HepG2 (cell line): ENCODE data around the gene MAPK8IP3. TPM values are rescaled to one million over a fixed set of nuclear protein-coding genes. Genes with fewer than 3 reads are reported as not detected.

Experiments
- ATF7-NPFF ChIP-seq: sonication (generic); formaldehyde crosslinking; IDR thresholded peaks from 2 replicates; pipeline ENCODE4 v1.8.1; 2023; ENCODE audit warnings: mild to moderate bottlenecking, low read depth, missing genetic modification reagents, moderate library complexity
- CCAR2 ChIP-seq: fragments of 200-400 bp; formaldehyde crosslinking; optimal IDR thresholded peaks from 2 replicates; pipeline ENCODE3; 2018; ENCODE audit warnings: low read depth, mild to moderate bottlenecking, low read length, moderate library complexity
- EEA1 ChIP-seq: sonication (generic); formaldehyde crosslinking; IDR thresholded peaks from 2 replicates; pipeline ENCODE4 v1.5.1; 2020; ENCODE audit warnings: mild to moderate bottlenecking, missing genetic modification reagents, borderline replicate concordance
- ESRRA ChIP-seq: sonication (generic); formaldehyde crosslinking; IDR thresholded peaks from 2 replicates; pipeline ENCODE4 v1.5.1; 2020; ENCODE audit warnings: mild to moderate bottlenecking, low read depth, missing genetic modification reagents
- FOXK1 ChIP-seq: sonication (generic); formaldehyde crosslinking; IDR thresholded peaks from 2 replicates; pipeline ENCODE4 v1.4.0; 2020; ENCODE audit warnings: low read depth, missing genetic modification reagents, borderline replicate concordance
- HDAC2 ChIP-seq: sonication (generic); formaldehyde crosslinking; IDR thresholded peaks from 2 replicates; pipeline ENCODE4 v1.4.0; 2020; ENCODE audit warnings: missing genetic modification reagents
- JUN ChIP-seq: sonication (generic); formaldehyde crosslinking; IDR thresholded peaks from 2 replicates; pipeline ENCODE4 v1.4.0; 2020; ENCODE audit warnings: mild to moderate bottlenecking, missing genetic modification reagents
- JUNB ChIP-seq: sonication (generic); formaldehyde crosslinking; IDR thresholded peaks from 2 replicates; pipeline ENCODE4 v1.8.0; 2022; ENCODE audit warnings: missing genetic modification reagents, mild to moderate bottlenecking, borderline replicate concordance
- KAT8 ChIP-seq: IDR thresholded peaks from 2 replicates; pipeline ENCODE4 v1.6.1; 2016; ENCODE audit warnings: missing genetic modification reagents, missing compliant biosample characterization
- KLF6 ChIP-seq: IDR thresholded peaks from 2 replicates; pipeline ENCODE4 v1.8.0; 2016; ENCODE audit warnings: missing biosample characterization, missing genetic modification reagents
- MED8 ChIP-seq: sonication (generic); formaldehyde crosslinking; IDR thresholded peaks from 2 replicates; pipeline ENCODE4 v1.8.1; 2023; ENCODE audit warnings: mild to moderate bottlenecking, missing genetic modification reagents; ENCODE audit not compliant: insufficient replicate concordance
- TEAD3 ChIP-seq: optimal IDR thresholded peaks from 2 replicates; pipeline ENCODE3; 2016; ENCODE audit warnings: borderline replicate concordance
- ZNF17 ChIP-seq: sonication (generic); formaldehyde crosslinking; IDR thresholded peaks from 2 replicates; pipeline ENCODE4 v1.5.0; 2020; ENCODE audit warnings: mild to moderate bottlenecking, missing genetic modification reagents
- ZNF225 ChIP-seq: sonication (generic); formaldehyde crosslinking; IDR thresholded peaks from 2 replicates; pipeline ENCODE4 v1.4.0; 2020; ENCODE audit warnings: mild to moderate bottlenecking, missing genetic modification reagents
- ZNF546 ChIP-seq: sonication (generic); formaldehyde crosslinking; conservative IDR thresholded peaks from 2 replicates; pipeline ENCODE4 v1.8.1; 2023; ENCODE audit warnings: mild to moderate bottlenecking, missing genetic modification reagents
- ZNF619 ChIP-seq: sonication (generic); formaldehyde crosslinking; IDR thresholded peaks from 2 replicates; pipeline ENCODE4 v1.4.0; 2020; ENCODE audit warnings: mild to moderate bottlenecking, missing genetic modification reagents
- ZNF768 ChIP-seq: sonication (generic); formaldehyde crosslinking; IDR thresholded peaks from 2 replicates; pipeline ENCODE4 v1.4.0; 2020; ENCODE audit warnings: missing genetic modification reagents
- polyA plus RNA-seq, 8 experiments: library from polyadenylated mRNA; depleted of rRNA in 3 of 8; stranded (reverse) in 7 of 8; unstranded in 1 of 8; fragments of >200 nt; fragmentation: Illumina TruSeq in 4 of 8; extraction: Trizol in 4 of 8; gene quantifications; 2 replicates each; pipeline versions ENCODE4 v1.2.1 to v1.2.3, GENCODE V29; 2011 to 2016; ENCODE audit warnings: low read depth in 4 of 8, missing spikeins in 1 of 8, mixed read lengths in 1 of 8; ENCODE audit not compliant: insufficient read depth in 1 of 8
- total RNA-seq, 5 experiments: library from RNA; depleted of rRNA; stranded (reverse); fragments of >200 nt; fragmentation: Illumina TruSeq; extraction: Trizol; gene quantifications; 2 replicates each; pipeline ENCODE4 v1.2.3, GENCODE V29; 2016; ENCODE audit warnings: low read depth in 1 of 5
- TF ChIP-seq, protein P1 (sequence below): IDR thresholded peaks from 2 replicates; pipeline ENCODE4 v1.6.1; 2012; ENCODE audit warnings: inconsistent platforms
- TF ChIP-seq, protein P2 (sequence below): IDR thresholded peaks from 2 replicates; pipeline ENCODE4 v1.6.1; 2012; ENCODE audit warnings: low read depth, low read length, improper control_type of control experiment
- TF ChIP-seq, protein P3 (sequence below): sonication (generic); formaldehyde crosslinking; IDR thresholded peaks from 2 replicates; pipeline ENCODE4 v1.5.0; 2020; ENCODE audit warnings: missing genetic modification reagents
- TF ChIP-seq, protein P4 (sequence below): sonication (generic); formaldehyde crosslinking; IDR thresholded peaks from 2 replicates; pipeline ENCODE4 v1.8.1; 2022; ENCODE audit warnings: mild to moderate bottlenecking, missing genetic modification reagents
- TF ChIP-seq, protein P5 (sequence below), 2 experiments: fragments of 450-650 bp in 1 of 2; sonication (generic) in 1 of 2; formaldehyde crosslinking; IDR thresholded peaks; 2 replicates each; pipeline versions ENCODE4 v1.5.0 to v1.8.0; 2020 to 2022; ENCODE audit warnings: mild to moderate bottlenecking in 1 of 2, missing genetic modification reagents in 1 of 2
- TF ChIP-seq, protein P6 (sequence below): sonication (generic); formaldehyde crosslinking; IDR thresholded peaks from 2 replicates; pipeline ENCODE4 v1.4.0; 2020; ENCODE audit warnings: missing genetic modification reagents, mild to moderate bottlenecking, borderline replicate concordance

The MAPK8IP3 gene
- total and polyA plus RNA-seq, 2 of the 13 experiments (the other 11 are each of a cell fraction or from before 2014, with no cell fraction given), result 25.1 to 41.7 TPM

DNA sequence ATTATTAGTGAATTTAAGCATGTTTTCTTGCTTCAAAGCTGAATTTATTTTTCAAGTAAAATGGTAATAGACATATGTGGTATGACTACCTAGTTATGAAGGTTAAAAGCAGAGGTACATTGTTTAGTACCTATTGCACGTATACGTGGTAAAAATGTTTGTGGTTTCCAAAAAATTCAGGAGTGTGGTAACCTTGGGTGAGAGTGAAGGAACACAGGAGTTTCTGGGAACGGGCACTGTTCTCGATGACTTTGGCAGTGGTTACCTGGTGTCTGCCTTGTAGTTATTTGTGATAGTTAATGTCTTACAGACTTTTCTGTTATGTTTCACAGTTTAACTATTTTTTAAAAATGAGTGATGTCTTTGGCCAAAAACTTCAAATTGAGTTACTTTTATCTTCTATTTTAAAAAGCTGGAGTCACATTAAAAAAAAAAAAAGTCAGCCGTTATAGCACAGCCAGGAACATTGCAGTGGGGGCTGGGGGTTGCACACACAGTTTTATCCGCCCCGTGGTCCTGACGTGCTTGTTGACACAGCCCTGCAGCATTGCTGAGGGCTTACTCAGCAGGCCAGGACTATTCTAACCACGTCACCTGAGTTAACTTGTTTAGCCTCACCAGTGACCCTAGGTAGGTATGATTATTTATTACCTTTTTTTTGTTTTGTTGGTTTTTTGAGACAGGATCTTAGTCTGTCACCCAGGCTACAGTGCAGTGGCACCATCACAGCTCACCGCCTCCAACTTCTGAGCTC is 17.0 kb upstream of the MAPK8IP3 start (continued):
- peak; percentile 73; the same call in 1 of the 2 replicates for TF ChIP-seq JUNB (CRISPR knock-in tag)
- TF ChIP-seq ZNF546 (CRISPR knock-in tag), result no peak
- TF ChIP-seq ATF7-NPFF (CRISPR knock-in tag), result no peak
- TF ChIP-seq FOXK1 (CRISPR knock-in tag), result peak; percentile 69; the same call in 1 of the 2 replicates
- TF ChIP-seq, protein P1, sequence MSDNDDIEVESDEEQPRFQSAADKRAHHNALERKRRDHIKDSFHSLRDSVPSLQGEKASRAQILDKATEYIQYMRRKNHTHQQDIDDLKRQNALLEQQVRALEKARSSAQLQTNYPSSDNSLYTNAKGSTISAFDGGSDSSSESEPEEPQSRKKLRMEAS, result peak; percentile 45
- TF ChIP-seq ESRRA, result no peak
- no peak for TF ChIP-seq HDAC2 (CRISPR knock-in tag)
- no peak for TF ChIP-seq ZNF768
- TF ChIP-seq ZNF225, result no peak
- TF ChIP-seq, protein P2, sequence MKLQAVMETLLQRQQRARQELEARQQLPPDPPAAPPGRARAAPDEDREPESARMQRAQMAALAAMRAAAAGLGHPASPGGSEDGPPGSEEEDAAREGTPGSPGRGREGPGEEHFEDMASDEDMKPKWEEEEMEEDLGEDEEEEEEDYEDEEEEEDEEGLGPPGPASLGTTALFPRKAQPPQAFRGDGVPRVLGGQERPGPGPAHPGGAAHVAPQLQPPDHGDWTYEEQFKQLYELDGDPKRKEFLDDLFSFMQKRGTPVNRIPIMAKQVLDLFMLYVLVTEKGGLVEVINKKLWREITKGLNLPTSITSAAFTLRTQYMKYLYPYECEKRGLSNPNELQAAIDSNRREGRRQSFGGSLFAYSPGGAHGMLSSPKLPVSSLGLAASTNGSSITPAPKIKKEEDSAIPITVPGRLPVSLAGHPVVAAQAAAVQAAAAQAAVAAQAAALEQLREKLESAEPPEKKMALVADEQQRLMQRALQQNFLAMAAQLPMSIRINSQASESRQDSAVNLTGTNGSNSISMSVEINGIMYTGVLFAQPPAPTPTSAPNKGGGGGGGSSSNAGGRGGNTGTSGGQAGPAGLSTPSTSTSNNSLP, result peak; percentile 51; the same call in 1 of the 2 replicates
- no peak for TF ChIP-seq CCAR2
- TF ChIP-seq, protein P3, sequence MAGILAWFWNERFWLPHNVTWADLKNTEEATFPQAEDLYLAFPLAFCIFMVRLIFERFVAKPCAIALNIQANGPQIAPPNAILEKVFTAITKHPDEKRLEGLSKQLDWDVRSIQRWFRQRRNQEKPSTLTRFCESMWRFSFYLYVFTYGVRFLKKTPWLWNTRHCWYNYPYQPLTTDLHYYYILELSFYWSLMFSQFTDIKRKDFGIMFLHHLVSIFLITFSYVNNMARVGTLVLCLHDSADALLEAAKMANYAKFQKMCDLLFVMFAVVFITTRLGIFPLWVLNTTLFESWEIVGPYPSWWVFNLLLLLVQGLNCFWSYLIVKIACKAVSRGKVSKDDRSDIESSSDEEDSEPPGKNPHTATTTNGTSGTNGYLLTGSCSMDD, result no peak
- no peak for TF ChIP-seq EEA1
- peak; percentile 74; the same call in 1 of the 2 replicates for TF ChIP-seq JUN (CRISPR knock-in tag)
- TF ChIP-seq KLF6, result no peak
- no peak for TF ChIP-seq ZNF619 (CRISPR knock-in tag)
- TF ChIP-seq TEAD3 (CRISPR knock-in tag), result peak; percentile 95
- TF ChIP-seq, protein P4, sequence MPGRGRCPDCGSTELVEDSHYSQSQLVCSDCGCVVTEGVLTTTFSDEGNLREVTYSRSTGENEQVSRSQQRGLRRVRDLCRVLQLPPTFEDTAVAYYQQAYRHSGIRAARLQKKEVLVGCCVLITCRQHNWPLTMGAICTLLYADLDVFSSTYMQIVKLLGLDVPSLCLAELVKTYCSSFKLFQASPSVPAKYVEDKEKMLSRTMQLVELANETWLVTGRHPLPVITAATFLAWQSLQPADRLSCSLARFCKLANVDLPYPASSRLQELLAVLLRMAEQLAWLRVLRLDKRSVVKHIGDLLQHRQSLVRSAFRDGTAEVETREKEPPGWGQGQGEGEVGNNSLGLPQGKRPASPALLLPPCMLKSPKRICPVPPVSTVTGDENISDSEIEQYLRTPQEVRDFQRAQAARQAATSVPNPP (CRISPR knock-in tag), result no peak
- no peak; the same call in 1 of the 2 replicates for TF ChIP-seq KAT8
- no peak for TF ChIP-seq MED8 (CRISPR knock-in tag)
- TF ChIP-seq, protein P5, sequence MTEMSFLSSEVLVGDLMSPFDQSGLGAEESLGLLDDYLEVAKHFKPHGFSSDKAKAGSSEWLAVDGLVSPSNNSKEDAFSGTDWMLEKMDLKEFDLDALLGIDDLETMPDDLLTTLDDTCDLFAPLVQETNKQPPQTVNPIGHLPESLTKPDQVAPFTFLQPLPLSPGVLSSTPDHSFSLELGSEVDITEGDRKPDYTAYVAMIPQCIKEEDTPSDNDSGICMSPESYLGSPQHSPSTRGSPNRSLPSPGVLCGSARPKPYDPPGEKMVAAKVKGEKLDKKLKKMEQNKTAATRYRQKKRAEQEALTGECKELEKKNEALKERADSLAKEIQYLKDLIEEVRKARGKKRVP (CRISPR knock-in tag; IDR thresholded peaks at IDR 0.05), result no peak
- TF ChIP-seq, protein P6, sequence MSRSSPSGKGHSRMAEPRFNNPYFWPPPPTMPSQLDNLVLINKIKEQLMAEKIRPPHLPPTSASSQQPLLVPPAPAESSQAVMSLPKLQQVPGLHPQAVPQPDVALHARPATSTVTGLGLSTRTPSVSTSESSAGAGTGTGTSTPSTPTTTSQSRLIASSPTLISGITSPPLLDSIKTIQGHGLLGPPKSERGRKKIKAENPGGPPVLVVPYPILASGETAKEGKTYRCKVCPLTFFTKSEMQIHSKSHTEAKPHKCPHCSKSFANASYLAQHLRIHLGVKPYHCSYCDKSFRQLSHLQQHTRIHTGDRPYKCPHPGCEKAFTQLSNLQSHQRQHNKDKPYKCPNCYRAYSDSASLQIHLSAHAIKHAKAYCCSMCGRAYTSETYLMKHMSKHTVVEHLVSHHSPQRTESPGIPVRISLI (CRISPR knock-in tag), result peak; percentile 43; the same call in 1 of the 2 replicates
- no peak for TF ChIP-seq ZNF17 (CRISPR knock-in tag)
